Kidney epithelial cell (primary cell): Measurements from ENCODE around the gene IL27RA. TPM values are rescaled to one million over a fixed set of nuclear protein-coding genes. Genes with fewer than 3 reads are reported as not detected.

Experiments
- DNase-seq: peaks from one replicate; pipeline ENCODE4 v3.0.0-alpha.2; 2010; ENCODE audit warnings: low read depth
- H3K27me3 ChIP-seq: 2 replicates; pipeline ENCODE4 v1.6.0; 2011; ENCODE audit warnings: low read length; ENCODE audit not compliant: control insufficient read depth, insufficient read depth
- H3K36me3 ChIP-seq: 2 replicates; pipeline ENCODE4 v1.5.1; 2011; ENCODE audit warnings: low read length; ENCODE audit not compliant: control insufficient read depth, insufficient read depth
- H3K4me3 ChIP-seq: 2 replicates; pipeline ENCODE4 v1.5.1; 2011; ENCODE audit warnings: low read depth, mild to moderate bottlenecking, control low read depth, low read length
- total RNA-seq: library from RNA; depleted of rRNA; stranded (reverse); fragments of >200 nt; gene quantifications from 2 replicates; pipeline ENCODE4 v1.2.3, GENCODE V29; 2015
- TF ChIP-seq, protein P1 (sequence below): IDR thresholded peaks from 2 replicates; pipeline ENCODE4 v1.5.1; 2011; ENCODE audit warnings: mild to moderate bottlenecking, moderate library complexity, low read length, control low read depth, inconsistent platforms; ENCODE audit not compliant: insufficient read depth, poor library complexity, severe bottlenecking

Gene IL27RA
- total RNA-seq, 1 donor from 2014 or later, result 4.1 TPM

DNA sequence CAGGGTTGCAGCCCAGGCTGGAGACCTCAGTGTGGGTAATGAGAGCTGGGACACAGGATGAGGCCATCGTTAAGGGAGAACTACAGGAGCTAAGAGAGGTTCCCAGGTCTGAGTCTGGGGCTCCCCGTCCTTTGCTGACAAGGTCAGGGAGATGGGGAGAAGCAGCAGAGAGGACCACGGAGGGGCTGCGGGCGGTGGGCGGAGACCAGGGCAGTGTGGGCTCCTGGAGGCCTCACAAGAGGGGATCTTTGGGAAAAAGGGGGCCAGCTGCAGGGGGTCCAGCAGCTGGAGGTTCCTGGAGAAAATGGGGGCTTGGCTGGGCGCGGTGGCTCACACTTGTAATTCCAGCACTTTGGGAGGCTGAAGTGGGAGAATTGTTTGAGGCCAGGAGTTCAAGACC lies 41.5 kb upstream of the IL27RA start:
- no peak for DNase-seq

DNA sequence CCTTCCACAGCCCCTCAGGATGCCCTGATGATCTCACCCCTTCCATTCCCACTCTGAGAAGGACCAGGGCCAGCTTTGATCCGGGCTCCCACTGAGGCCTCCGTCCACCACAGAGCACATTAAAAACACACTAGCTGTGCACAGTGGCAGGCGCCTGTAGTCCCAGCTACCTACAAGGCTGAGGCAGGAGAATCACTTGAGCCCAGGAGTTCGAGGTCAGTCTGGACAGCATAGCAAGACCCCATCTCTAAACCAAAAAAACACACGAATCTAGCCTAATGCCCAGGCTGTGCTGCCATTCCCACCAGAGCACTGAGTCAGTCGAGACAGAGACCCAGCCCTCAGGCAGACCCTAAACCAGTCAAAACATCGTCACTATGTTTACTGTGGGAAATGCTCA lies 39.5 kb upstream of the IL27RA start:
- no peak for DNase-seq
- Histone ChIP-seq H3K36me3 (peaks cover 1% of the 10 kb centered on the region), H3K4me3 (no peak overlapping the region), H3K27me3 (no peaks in the 10 kb centered on the region)
- TF ChIP-seq, protein P1, sequence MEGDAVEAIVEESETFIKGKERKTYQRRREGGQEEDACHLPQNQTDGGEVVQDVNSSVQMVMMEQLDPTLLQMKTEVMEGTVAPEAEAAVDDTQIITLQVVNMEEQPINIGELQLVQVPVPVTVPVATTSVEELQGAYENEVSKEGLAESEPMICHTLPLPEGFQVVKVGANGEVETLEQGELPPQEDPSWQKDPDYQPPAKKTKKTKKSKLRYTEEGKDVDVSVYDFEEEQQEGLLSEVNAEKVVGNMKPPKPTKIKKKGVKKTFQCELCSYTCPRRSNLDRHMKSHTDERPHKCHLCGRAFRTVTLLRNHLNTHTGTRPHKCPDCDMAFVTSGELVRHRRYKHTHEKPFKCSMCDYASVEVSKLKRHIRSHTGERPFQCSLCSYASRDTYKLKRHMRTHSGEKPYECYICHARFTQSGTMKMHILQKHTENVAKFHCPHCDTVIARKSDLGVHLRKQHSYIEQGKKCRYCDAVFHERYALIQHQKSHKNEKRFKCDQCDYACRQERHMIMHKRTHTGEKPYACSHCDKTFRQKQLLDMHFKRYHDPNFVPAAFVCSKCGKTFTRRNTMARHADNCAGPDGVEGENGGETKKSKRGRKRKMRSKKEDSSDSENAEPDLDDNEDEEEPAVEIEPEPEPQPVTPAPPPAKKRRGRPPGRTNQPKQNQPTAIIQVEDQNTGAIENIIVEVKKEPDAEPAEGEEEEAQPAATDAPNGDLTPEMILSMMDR, result no peak

More for the DNA sequence above, 41.5 kb upstream of the IL27RA start:
- H3K4me3 ChIP-seq, result no peak overlapping the region
- TF ChIP-seq, protein P1, result no peak
- peaks cover 1% of the 10 kb centered on the region for H3K36me3 ChIP-seq
- H3K27me3 ChIP-seq, result no peaks in the 10 kb centered on the region

DNA sequence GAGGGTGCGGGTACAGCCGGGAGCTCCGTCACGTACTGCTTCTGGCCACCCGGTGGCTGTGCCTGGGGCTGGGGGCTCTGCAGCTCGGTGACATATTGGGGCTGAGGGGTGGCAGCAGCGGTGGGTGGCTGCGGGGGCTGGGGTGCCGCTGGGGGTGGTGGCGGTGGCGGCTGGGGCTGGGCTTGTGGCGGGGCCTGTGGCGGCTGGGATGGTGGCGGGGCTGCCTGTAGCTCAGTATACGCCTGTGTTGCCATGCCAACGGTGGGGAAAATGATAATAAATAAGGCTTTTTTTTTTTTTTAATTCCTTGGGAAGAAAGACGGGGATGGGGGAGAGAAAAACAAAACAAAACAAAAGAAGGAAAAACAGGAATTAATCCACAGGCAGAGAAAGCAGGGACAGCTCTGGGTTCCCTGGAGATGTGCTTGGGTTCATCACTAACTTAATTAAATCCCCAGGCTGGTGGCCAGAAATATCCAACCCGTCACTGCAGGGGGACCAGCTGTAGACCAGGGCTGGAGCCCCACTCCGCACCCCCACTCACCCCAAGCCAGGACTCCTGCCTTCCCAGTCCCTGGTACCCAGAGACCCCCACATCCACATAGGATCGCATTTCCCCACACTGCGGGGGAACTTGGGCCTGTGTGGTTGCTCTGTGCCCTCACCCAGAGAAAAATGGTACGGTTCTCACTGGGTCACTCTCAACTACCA lies 37.8 kb upstream of the IL27RA start:
- H3K36me3 ChIP-seq, result no peaks in the 10 kb centered on the region
- H3K27me3 ChIP-seq, result no peaks in the 10 kb centered on the region
- DNase-seq, result no peak
- H3K4me3 ChIP-seq, result no peak overlapping the region
- TF ChIP-seq, protein P1, result no peak

DNA sequence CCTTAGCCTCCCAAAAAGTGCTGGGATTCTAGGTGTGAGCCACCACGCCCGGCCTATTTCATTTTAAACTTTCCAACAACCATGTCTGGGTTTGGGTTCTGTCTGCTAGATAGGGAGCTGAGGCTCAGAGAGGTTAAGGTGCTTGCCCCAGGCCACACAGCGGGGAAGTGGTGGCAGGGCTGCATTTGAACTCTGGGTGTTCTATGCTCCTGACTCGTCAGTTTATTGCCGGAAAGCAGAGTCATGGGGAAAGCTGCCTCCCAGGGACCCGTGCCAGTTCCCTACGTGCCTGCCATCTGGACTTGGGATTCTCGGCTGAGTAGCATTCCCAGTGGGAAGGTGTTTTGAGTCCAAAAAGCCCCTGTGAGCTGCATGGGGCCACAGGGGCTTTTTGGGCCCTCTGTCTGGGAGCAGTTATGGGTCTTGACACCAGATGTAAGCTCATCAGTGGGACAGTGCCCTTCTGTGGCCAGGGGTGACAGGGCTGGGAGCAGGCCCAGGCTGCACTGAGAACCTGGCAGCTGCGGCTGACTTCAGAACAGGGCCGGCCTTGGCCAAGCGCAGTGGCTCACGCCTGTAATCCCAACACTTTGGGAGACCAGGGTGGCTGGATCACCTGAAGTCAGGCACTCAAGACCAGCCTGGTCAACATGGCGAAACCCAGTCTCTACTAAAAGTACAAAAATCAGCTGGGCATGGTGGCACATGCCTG lies 36.4 kb upstream of the IL27RA start:
- Histone ChIP-seq H3K4me3 (no peak overlapping the region), H3K36me3 (no peaks in the 10 kb centered on the region), H3K27me3 (no peaks in the 10 kb centered on the region)
- TF ChIP-seq, protein P1, result no peak
- DNase-seq, result no peak

DNA sequence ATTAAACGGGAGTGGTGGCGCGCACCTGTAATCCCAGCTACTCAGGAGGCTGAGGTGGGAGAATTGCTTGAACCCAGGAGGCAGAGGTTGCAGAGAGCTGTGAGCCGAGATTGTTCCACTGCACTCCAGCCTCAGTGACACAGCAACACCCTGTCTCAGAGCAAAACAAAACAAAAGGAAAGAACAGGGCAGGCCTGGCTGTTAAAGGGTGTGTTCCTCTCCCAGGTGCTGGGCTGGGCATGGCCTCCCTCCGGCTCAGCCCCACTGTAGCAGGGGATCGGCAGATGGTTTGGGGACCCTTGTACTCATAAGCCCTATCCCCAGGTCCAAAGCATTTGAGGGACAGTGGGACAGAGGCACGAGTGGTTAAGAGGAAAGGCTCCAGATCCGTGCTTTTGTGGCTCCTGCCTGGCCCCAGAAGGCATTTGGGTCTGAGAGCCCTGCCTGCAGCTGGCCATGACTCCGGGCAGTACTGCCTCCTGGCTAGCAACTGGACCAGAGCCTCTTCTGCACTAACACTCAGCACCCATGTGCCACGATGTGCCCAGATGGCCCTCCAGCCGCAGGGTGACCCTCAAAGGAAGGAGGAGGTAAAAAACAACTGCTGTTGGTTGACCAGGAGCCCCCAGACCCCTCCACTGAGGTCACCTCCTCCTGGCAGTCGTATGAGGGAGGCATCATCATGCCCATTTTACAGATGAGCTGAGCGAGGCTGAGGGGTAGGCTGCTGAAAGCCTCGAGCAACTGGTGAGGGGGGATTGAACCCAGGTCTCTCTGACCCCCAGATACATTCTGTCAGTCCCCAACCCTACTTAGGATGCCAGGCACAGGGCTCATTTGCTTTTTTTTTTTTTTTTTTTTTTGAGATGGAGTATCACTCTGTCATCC lies 35.4 kb upstream of the IL27RA start:
- no peak for DNase-seq
- no peaks in the 10 kb centered on the region for H3K27me3 ChIP-seq
- TF ChIP-seq, protein P1, result no peak
- no peaks in the 10 kb centered on the region for H3K36me3 ChIP-seq
- H3K4me3 ChIP-seq, result no peak overlapping the region
